GM12878 (cell line): ENCODE results near the gene PLEKHH2. TPM values are rescaled to one million over a fixed set of nuclear protein-coding genes. Genes with fewer than 3 reads are reported as not detected.

Experiments
- BMI1 ChIP-seq: fragments of 450-650 bp; IDR thresholded peaks from 2 replicates; pipeline ENCODE4 v1.6.1; 2016; ENCODE audit warnings: mild to moderate bottlenecking, moderate library complexity, borderline replicate concordance
- DPF2 ChIP-seq: fragments of 450-650 bp; IDR thresholded peaks from 2 replicates; pipeline ENCODE4 v1.6.1; 2017; ENCODE audit warnings: mild to moderate bottlenecking
- HDGF ChIP-seq: fragments of 450-650 bp; IDR thresholded peaks from 2 replicates; pipeline ENCODE4 v1.6.1; 2016; ENCODE audit warnings: antibody characterized with exemption
- JUNB ChIP-seq: IDR thresholded peaks from 2 replicates; pipeline ENCODE4 v1.6.1; 2016; ENCODE audit warnings: antibody characterized with exemption, mild to moderate bottlenecking
- MXI1 ChIP-seq: fragments of 150-350 bp; IDR thresholded peaks from 2 replicates; pipeline ENCODE4 v1.6.1; 2011; ENCODE audit warnings: low read depth, mild to moderate bottlenecking, inconsistent platforms, low read length, improper control_type of control experiment
- MYB ChIP-seq: fragments of 150-350 bp; IDR thresholded peaks from 2 replicates; pipeline ENCODE4 v1.6.1; 2014; ENCODE audit warnings: mild to moderate bottlenecking, low read depth, low read length, borderline replicate concordance
- NR2C1 ChIP-seq: fragments of 450-650 bp; IDR thresholded peaks from 2 replicates; pipeline ENCODE4 v1.6.1; 2017; ENCODE audit warnings: antibody characterized with exemption, mild to moderate bottlenecking, moderate library complexity
- SPI1 ChIP-seq: IDR thresholded peaks from 2 replicates; pipeline ENCODE4 v1.6.1; 2011; ENCODE audit warnings: low read depth, mild to moderate bottlenecking, low read length, moderate library complexity, borderline replicate concordance; ENCODE audit not compliant: insufficient read depth
- TCF12 ChIP-seq: IDR thresholded peaks from 2 replicates; pipeline ENCODE4 v1.6.1; 2011; ENCODE audit warnings: low read depth, mild to moderate bottlenecking, low read length
- ZNF687 ChIP-seq: fragments of 450-650 bp; IDR thresholded peaks from 2 replicates; pipeline ENCODE4 v1.6.1; 2017; ENCODE audit warnings: mild to moderate bottlenecking, moderate library complexity
- polyA plus RNA-seq, 11 experiments: library from polyadenylated mRNA; depleted of rRNA in 4 of 11; unstranded in 6 of 11; stranded (reverse) in 5 of 11; fragments of >200 nt; fragmentation: Nextera tagmentation in 4 of 11; fragmentation: Illumina TruSeq in 1 of 11; extraction: Ambion mirVana in 4 of 11; extraction: Trizol in 1 of 11; gene quantifications; 1 replicate in 1 of 11; 2 replicates in 10 of 11; pipeline versions ENCODE4 v1.2.1 to v1.2.3, GENCODE V29; 2011 to 2016; ENCODE audit warnings: inconsistent platforms in 2 of 11, missing spikeins in 2 of 11, low read depth in 1 of 11
- total RNA-seq, 4 experiments: library from RNA; depleted of rRNA in 3 of 4; stranded (reverse); fragments of >200 nt in 3 of 4; fragmentation: Illumina TruSeq in 1 of 4; extraction: Trizol in 1 of 4; gene quantifications; 2 replicates each; pipeline versions ENCODE4 v1.2.1 to v1.2.3, GENCODE V29; 2013 to 2021

The PLEKHH2 gene
- total and polyA plus RNA-seq, 10 of the 15 experiments (the other 5 are each of a cell fraction or from before 2014, with no cell fraction given), result not detected

DNA sequence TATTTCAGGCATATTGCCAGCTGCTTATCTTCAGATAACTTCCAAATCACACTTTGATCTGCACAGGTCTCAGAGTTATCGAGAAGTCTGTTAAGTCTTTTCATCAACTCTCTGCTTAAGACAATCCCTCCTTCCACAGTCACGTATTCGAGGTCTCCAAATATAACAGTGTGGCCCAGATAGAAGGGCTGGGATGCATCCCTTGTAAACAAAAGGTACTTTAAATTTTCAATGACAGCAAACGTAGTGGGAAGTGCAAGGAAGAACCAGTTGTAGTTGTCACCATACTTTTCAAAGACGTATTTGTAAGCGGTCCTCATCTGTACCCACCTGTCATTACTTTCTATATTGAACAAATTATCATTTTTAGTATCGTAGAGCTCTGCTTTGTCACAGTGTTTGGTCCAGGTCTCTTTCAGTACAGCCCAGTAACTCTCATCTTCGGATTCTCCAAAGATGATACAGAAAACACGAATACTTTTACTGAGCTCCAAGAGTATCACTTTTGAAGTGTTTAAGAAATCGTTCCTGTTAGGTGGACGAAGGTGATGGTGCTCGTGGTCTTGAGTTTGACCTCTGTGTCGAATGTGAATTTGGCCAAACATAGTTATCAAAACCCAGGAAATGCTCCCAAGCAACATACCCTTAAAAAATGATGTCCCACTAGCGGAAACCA lies 38.7 kb downstream of the PLEKHH2 start (continued):
- TF ChIP-seq ZNF687 (no peak), JUNB (no peak), TCF12 (no peak), MYB (no peak), MXI1 (no peak), SPI1 (no peak), BMI1 (no peak), HDGF (no peak), DPF2 (no peak), NR2C1 (no peak)
